HepG2 (cell line): ENCODE results near the gene RBM25. TPM values are rescaled to one million over a fixed set of nuclear protein-coding genes. Genes with fewer than 3 reads are reported as not detected.

Experiments used
- ATAC-seq: fragments of 200-7000 bp; cut with Tn5 transposase; 3 replicates; pipeline ENCODE4 v1.9.1; 2020; ENCODE audit warnings: mild to moderate bottlenecking, moderate library complexity
- BruUV-seq: library from RNA; stranded (reverse); fragments of 400-500 nt; replicated peaks from 2 replicates; lab custom pipeline; 2021; lab: Mats Ljungman, UMichigan
- CTCF ChIA-PET: fragments of 300-600 bp; formaldehyde crosslinking; extraction: SDS; loops from one replicate; lab custom pipeline; 2021; ENCODE audit warnings: low total read pairs, inconsistent platforms, low intra/inter-chr PET ratio; lab: Yijun Ruan, JAX
- POLR2A ChIA-PET: fragments of 350-600 bp; sonication (Branson Sonifier 250); formaldehyde crosslinking; loops from one replicate; lab custom pipeline; 2020; ENCODE audit warnings: antibody characterized with exemption, inconsistent platforms; lab: Yijun Ruan, JAX
- DNase-seq: peaks from one replicate; pipeline ENCODE4 v3.0.0-alpha.2; 2015; ENCODE audit warnings: low spot score
- FAIRE-seq: peaks from 3 replicates; lab custom pipeline; 2011; peaks lifted over from hg19 to GRCh38; lab: Jason Lieb, UNC
- H2AFZ ChIP-seq: one replicate; pipeline ENCODE4 v1.6.1; 2011; ENCODE audit warnings: low read length, inconsistent platforms
- H3K27ac ChIP-seq: fragments of 300-600 bp; 3 replicates; pipeline ENCODE4 v1.8.0; 2011; ENCODE audit warnings: mixed run types, mild to moderate bottlenecking, mixed read lengths, low read length, inconsistent platforms; ENCODE audit not compliant: insufficient read depth; ENCODE audit errors: extremely low read length
- H3K27me3 ChIP-seq, 2 experiments: fragments of 200-600 bp in 1 of 2; 2 replicates in 1 of 2; 3 replicates in 1 of 2; pipeline versions ENCODE4 v1.6.0 to v1.8.0; 2011; ENCODE audit warnings: low read length in 2 of 2, mild to moderate bottlenecking in 2 of 2, moderate library complexity in 2 of 2, inconsistent platforms in 1 of 2; ENCODE audit not compliant: insufficient read depth in 2 of 2, control insufficient read depth in 1 of 2
- H3K36me3 ChIP-seq, 2 experiments: fragments of 200-600 bp in 1 of 2; replicated peaks in 1 of 2; 2 replicates in 1 of 2; 3 replicates in 1 of 2; pipeline versions ENCODE4 v1.5.1 to v1.8.0; 2011; ENCODE audit warnings: low read length in 2 of 2, inconsistent platforms in 1 of 2; ENCODE audit not compliant: insufficient read depth in 2 of 2, control insufficient read depth in 1 of 2
- H3K4me1 ChIP-seq: 2 replicates; pipeline ENCODE4 v1.5.1; 2012; ENCODE audit warnings: low read length, inconsistent platforms; ENCODE audit not compliant: insufficient read depth
- H3K4me2 ChIP-seq: 2 replicates; pipeline ENCODE4 v1.6.0; 2011; ENCODE audit warnings: low read depth, low read length, inconsistent platforms
- H3K4me3 ChIP-seq, 3 experiments: fragments of 200-600 bp in 1 of 3; sonication (generic), shearing (Covaris generic) in 1 of 3; replicated peaks in 1 of 3; 2 replicates each; pipeline ENCODE4 v1.5.1; 2011 to 2016; ENCODE audit warnings: low read length in 3 of 3, inconsistent platforms in 2 of 3, low read depth in 2 of 3, mild to moderate bottlenecking in 2 of 3, control low read depth in 1 of 3, mixed read lengths in 1 of 3; ENCODE audit not compliant: insufficient read depth in 1 of 3
- H3K79me2 ChIP-seq: one replicate; pipeline ENCODE4 v1.6.1; 2011; ENCODE audit warnings: low read length, inconsistent platforms; ENCODE audit not compliant: insufficient read depth
- H3K9ac ChIP-seq: 2 replicates; pipeline ENCODE4 v1.6.0; 2011; ENCODE audit warnings: mild to moderate bottlenecking, low read depth, low read length, inconsistent platforms; ENCODE audit not compliant: insufficient read depth
- H3K9me3 ChIP-seq: 2 replicates; pipeline ENCODE4 v1.5.1; 2012; ENCODE audit warnings: mild to moderate bottlenecking, low read length
- H4K20me1 ChIP-seq: 2 replicates; pipeline ENCODE4 v1.6.0; 2011; ENCODE audit warnings: inconsistent platforms, mild to moderate bottlenecking, low read length, moderate library complexity; ENCODE audit not compliant: insufficient read depth
- EZH2 ChIP-seq: conservative IDR thresholded peaks from 2 replicates; pipeline ENCODE4 v1.6.1; 2012; ENCODE audit warnings: mild to moderate bottlenecking, low read depth, low read length, moderate library complexity
- FLYWCH1 ChIP-seq: sonication (generic); formaldehyde crosslinking; IDR thresholded peaks from 2 replicates; pipeline ENCODE4 v1.8.1; 2023; ENCODE audit warnings: mild to moderate bottlenecking, missing genetic modification reagents
- HNRNPLL ChIP-seq: fragments of 200-400 bp; formaldehyde crosslinking; IDR thresholded peaks from 2 replicates; pipeline ENCODE4 v1.6.1; 2017; ENCODE audit warnings: mild to moderate bottlenecking, low read depth, low read length; ENCODE audit not compliant: poor library complexity, severe bottlenecking
- JDP2 ChIP-seq: sonication (generic); formaldehyde crosslinking; IDR thresholded peaks from 2 replicates; pipeline ENCODE4 v1.8.1; 2022; ENCODE audit warnings: missing genetic modification reagents, borderline replicate concordance
- KDM1A ChIP-seq: IDR thresholded peaks from 2 replicates; pipeline ENCODE4 v1.6.1; 2016; ENCODE audit warnings: missing compliant biosample characterization
- REPIN1 ChIP-seq: sonication (generic); formaldehyde crosslinking; IDR thresholded peaks from 2 replicates; pipeline ENCODE4 v1.8.0; 2022; ENCODE audit warnings: missing genetic modification reagents, low read depth, mild to moderate bottlenecking, borderline replicate concordance
- ZFAT ChIP-seq: sonication (generic); formaldehyde crosslinking; conservative IDR thresholded peaks from 2 replicates; pipeline ENCODE4 v1.8.1; 2023; ENCODE audit warnings: missing genetic modification reagents, inconsistent platforms
- ZNF460 ChIP-seq: sonication (generic); formaldehyde crosslinking; IDR thresholded peaks from 2 replicates; pipeline ENCODE4 v1.5.1; 2020; ENCODE audit warnings: missing genetic modification reagents, mild to moderate bottlenecking, borderline replicate concordance
- ZNF549 ChIP-seq: sonication (generic); formaldehyde crosslinking; IDR thresholded peaks from 2 replicates; pipeline ENCODE4 v1.5.0; 2020; ENCODE audit warnings: missing genetic modification reagents
- ZNF616 ChIP-seq: sonication (generic); formaldehyde crosslinking; IDR thresholded peaks from 2 replicates; pipeline ENCODE4 v1.5.0; 2020; ENCODE audit warnings: low read depth, mild to moderate bottlenecking, missing genetic modification reagents
- WGBS: methylation state at CpG from one replicate; pipeline ENCODE4 v1.1.6; 2017; ENCODE audit warnings: low lambda C conversion rate; 5-methylcytosine and 5-hydroxymethylcytosine counted together
- in situ Hi-C: cut with HindIII; loops from 2 replicates; pipeline ENCODE4 v1.10.0; 2017; ENCODE audit warnings: low pct_unique_long_range_greater_than_20kb; ENCODE audit not compliant: extremely low pct_ligation_motif_present
- intact Hi-C: fragments of 100-400 bp; cut with micrococcal nuclease; formaldehyde crosslinking; loops from one replicate; pipeline ENCODE4 v1.10.0; 2022; ENCODE audit not compliant: unreplicated experiment
- polyA plus RNA-seq, 8 experiments: library from polyadenylated mRNA; depleted of rRNA in 3 of 8; stranded (reverse) in 7 of 8; unstranded in 1 of 8; fragments of >200 nt; fragmentation: Illumina TruSeq in 4 of 8; extraction: Trizol in 4 of 8; gene quantifications; 2 replicates each; pipeline versions ENCODE4 v1.2.1 to v1.2.3, GENCODE V29; 2011 to 2016; ENCODE audit warnings: low read depth in 4 of 8, missing spikeins in 1 of 8, mixed read lengths in 1 of 8; ENCODE audit not compliant: insufficient read depth in 1 of 8
- total RNA-seq, 5 experiments: library from RNA; depleted of rRNA; stranded (reverse); fragments of >200 nt; fragmentation: Illumina TruSeq; extraction: Trizol; gene quantifications; 2 replicates each; pipeline ENCODE4 v1.2.3, GENCODE V29; 2016; ENCODE audit warnings: low read depth in 1 of 5
- TF ChIP-seq, protein P1 (sequence below): IDR thresholded peaks from 2 replicates; pipeline ENCODE4 v1.6.1; 2016; ENCODE audit warnings: missing genetic modification reagents, missing compliant biosample characterization

RBM25 gene
- total and polyA plus RNA-seq, 2 of the 13 experiments (the other 11 are each of a cell fraction or from before 2014, with no cell fraction given) = 34.1 to 65.9 TPM

GRCh38 chr14:73162251-73162650 is 103.9 kb downstream of the RBM25 start:
- ChIA-PET CTCF (no interaction called here), POLR2A (no interaction called here)
- 98% methylated on average over 11 of the region's 11 CpGs for WGBS
- ATAC-seq (no peak), FAIRE-seq (no peak), DNase-seq (no peak)
- Histone ChIP-seq H3K4me1 (peaks cover 5% of the 10 kb centered on the region; the same call in 1 of the 2 replicates), H4K20me1 (no peaks in the 10 kb centered on the region), H3K27ac (no peak overlapping the region), H3K27me3 (no peaks in the 10 kb centered on the region), H2AFZ (no peak overlapping the region), H3K4me2 (no peak overlapping the region), H3K4me3 (no peak overlapping the region), H3K79me2 (no peaks in the 10 kb centered on the region), H3K9me3 (no peaks in the 10 kb centered on the region), H3K36me3 (peaks cover 7 to 24% of the 10 kb centered on the region in 2 experiments; a peak in 4 of 5 replicates), H3K9ac (no peak overlapping the region)
- TF ChIP-seq REPIN1 (no peak), FLYWCH1 (no peak), EZH2 (no peak), ZNF460 (CRISPR knock-in tag) (no peak), ZNF549 (CRISPR knock-in tag) (no peak), ZNF616 (CRISPR knock-in tag) (no peak), KDM1A (CRISPR knock-in tag) (no peak)
- TF ChIP-seq, protein P1, sequence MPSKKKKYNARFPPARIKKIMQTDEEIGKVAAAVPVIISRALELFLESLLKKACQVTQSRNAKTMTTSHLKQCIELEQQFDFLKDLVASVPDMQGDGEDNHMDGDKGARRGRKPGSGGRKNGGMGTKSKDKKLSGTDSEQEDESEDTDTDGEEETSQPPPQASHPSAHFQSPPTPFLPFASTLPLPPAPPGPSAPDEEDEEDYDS (CRISPR knock-in tag) = no peak
- no TSS peak for BruUV-seq
- in situ Hi-C loops = loop anchor here (10.0 kb wide), 1 partner anchor 303 kb away; no protein-coding TSS in a partner anchor
- intact Hi-C loops = no loop called here

DNA sequence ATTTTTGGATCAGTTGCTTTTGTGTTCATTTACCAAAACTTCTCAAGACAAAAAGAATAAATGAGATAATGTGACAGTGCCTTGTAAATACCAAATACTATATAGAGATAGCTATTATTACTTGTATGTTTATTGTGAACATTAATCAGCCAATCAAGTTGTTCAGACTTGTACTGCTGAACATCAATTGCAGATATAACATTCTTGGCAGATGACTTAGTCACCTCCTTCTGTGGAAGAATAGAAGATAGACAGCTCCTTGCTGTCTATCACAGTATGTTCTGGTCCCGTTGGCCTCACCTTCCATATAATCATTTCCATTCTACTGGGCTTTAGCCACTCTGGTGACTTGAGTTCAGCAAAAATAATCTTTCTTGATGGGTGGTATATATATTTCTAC is 108.1 kb downstream of the RBM25 start:
- Histone ChIP-seq H3K79me2 (no peaks in the 10 kb centered on the region), H3K9ac (no peak overlapping the region), H3K27ac (no peak overlapping the region), H2AFZ (no peak overlapping the region), H3K4me1 (no peaks in the 10 kb centered on the region), H4K20me1 (no peaks in the 10 kb centered on the region), H3K9me3 (no peaks in the 10 kb centered on the region), H3K4me3 (no peak overlapping the region)
- ChIA-PET CTCF (no interaction called here), POLR2A (no interaction called here)
- no peak for FAIRE-seq
- no peak for ATAC-seq
- WGBS = 100% methylated on average over 1 of the region's 1 CpG
- no peak for DNase-seq
- intact Hi-C loops (no loop called here), in situ Hi-C loops (loop anchor here (10.0 kb wide), 1 partner anchor 298 kb away; no protein-coding TSS in a partner anchor)
- no TSS peak for BruUV-seq
- TF ChIP-seq ZFAT (CRISPR knock-in tag) = no peak
- no peak for TF ChIP-seq HNRNPLL
- TF ChIP-seq JDP2 = no peak
- TF ChIP-seq, all 625 proteins: peak for 0
- H3K27me3 ChIP-seq = no peaks in the 10 kb centered on the region
- H3K36me3 ChIP-seq = peaks cover 11 to 32% of the 10 kb centered on the region in 2 experiments; a peak in 4 of 5 replicates
- no peak overlapping the region for H3K4me2 ChIP-seq
